HEK293 (cell line): ENCODE results near the gene PPP2CA.
A peak's percentile ranks its signal among the peaks of the same experiment; 100 is the strongest.

Experiments used
- CTCF ChIA-PET: fragments of 350-600 bp; formaldehyde crosslinking; extraction: SDS; loops from one replicate; lab custom pipeline; 2021; ENCODE audit warnings: antibody characterized with exemption; lab: Yijun Ruan, JAX
- POLR2A ChIA-PET: fragments of 300-600 bp; formaldehyde crosslinking; extraction: SDS; loops from one replicate; lab custom pipeline; 2020; ENCODE audit warnings: antibody characterized with exemption, inconsistent platforms; lab: Yijun Ruan, JAX
- H3K27ac ChIP-seq: fragments of 200-500 bp; sonication (Bioruptor generic); 2 replicates; pipeline ENCODE4 v1.5.1; 2014; ENCODE audit warnings: low read depth, low read length, control low read depth, inconsistent platforms; ENCODE audit errors: extremely low read depth
- H3K36me3 ChIP-seq, 2 experiments: fragments of 200-500 bp in 1 of 2; sonication (Bioruptor generic) in 1 of 2; 1 replicate in 1 of 2; 2 replicates in 1 of 2; pipeline ENCODE4 v1.5.1; 2014 to 2017; ENCODE audit warnings: inconsistent platforms in 2 of 2, low read length in 2 of 2; ENCODE audit not compliant: control insufficient read depth in 2 of 2, insufficient read depth in 1 of 2
- H3K4me1 ChIP-seq: fragments of 200-500 bp; sonication (Bioruptor generic); 2 replicates; pipeline ENCODE4 v1.5.1; 2014; ENCODE audit warnings: mild to moderate bottlenecking, low read length, inconsistent platforms; ENCODE audit not compliant: control insufficient read depth, insufficient read depth
- H3K4me3 ChIP-seq: 2 replicates; pipeline ENCODE4 v1.5.1; 2011; ENCODE audit warnings: low read depth, mild to moderate bottlenecking, control low read depth, low read length, moderate library complexity
- H3K9me3 ChIP-seq: fragments of 200-500 bp; sonication (Bioruptor generic); 2 replicates; pipeline ENCODE4 v1.5.1; 2014; ENCODE audit warnings: low read depth, low read length, inconsistent platforms; ENCODE audit not compliant: control insufficient read depth, insufficient read depth
- GLI2 ChIP-seq: fragments of 450-650 bp; formaldehyde crosslinking; IDR thresholded peaks from 2 replicates; pipeline ENCODE4; 2017; ENCODE audit warnings: missing biosample characterization, missing genetic modification characterization, low read depth, borderline replicate concordance
- KLF9 ChIP-seq: fragments of 450-650 bp; formaldehyde crosslinking; IDR thresholded peaks from 2 replicates; pipeline ENCODE4 v1.5.1; 2016; ENCODE audit warnings: missing biosample characterization, missing genetic modification characterization, low read depth
- MEIS1 ChIP-seq: sonication (generic); formaldehyde crosslinking; IDR thresholded peaks from 2 replicates; pipeline ENCODE4 v1.8.1; 2022; ENCODE audit warnings: missing genetic modification reagents, mild to moderate bottlenecking, borderline replicate concordance
- OSR2 ChIP-seq: fragments of 450-650 bp; formaldehyde crosslinking; IDR thresholded peaks from 2 replicates; pipeline ENCODE4 v1.5.1; 2016; ENCODE audit warnings: missing biosample characterization, missing genetic modification characterization
- SETDB1 ChIP-seq: IDR thresholded peaks from one replicate; pipeline ENCODE4 v1.6.1; 2017; ENCODE audit warnings: mild to moderate bottlenecking, low read length, moderate library complexity, mixed read lengths; ENCODE audit not compliant: insufficient read length
- ZBTB17 ChIP-seq: fragments of 450-650 bp; formaldehyde crosslinking; IDR thresholded peaks from 2 replicates; pipeline ENCODE4 v1.5.1; 2016; ENCODE audit warnings: missing biosample characterization, missing genetic modification characterization
- ZFHX2 ChIP-seq: fragments of 450-650 bp; formaldehyde crosslinking; conservative IDR thresholded peaks from 2 replicates; pipeline ENCODE4 v1.5.1; 2016; ENCODE audit warnings: missing biosample characterization, missing genetic modification characterization
- ZNF169 ChIP-seq: fragments of 450-650 bp; formaldehyde crosslinking; IDR thresholded peaks from 2 replicates; pipeline ENCODE4 v1.5.1; 2016; ENCODE audit warnings: missing biosample characterization, missing genetic modification characterization
- ZNF214 ChIP-seq: fragments of 450-650 bp; formaldehyde crosslinking; IDR thresholded peaks from 2 replicates; pipeline ENCODE4 v1.5.1; 2017; ENCODE audit warnings: missing biosample characterization, mild to moderate bottlenecking, missing genetic modification characterization, borderline replicate concordance
- ZNF274 ChIP-seq, 2 experiments: fragments of 200-500 bp in 1 of 2; fragments of 450-650 bp in 1 of 2; sonication (Bioruptor generic) in 1 of 2; formaldehyde crosslinking in 1 of 2; IDR thresholded peaks; 2 replicates each; pipeline versions ENCODE4 v1.5.1 to v1.6.1; 2014 to 2016; ENCODE audit warnings: borderline replicate concordance in 1 of 2, inconsistent platforms in 1 of 2, low read length in 1 of 2, missing biosample characterization in 1 of 2, missing genetic modification characterization in 1 of 2
- ZNF292 ChIP-seq: fragments of 450-650 bp; formaldehyde crosslinking; IDR thresholded peaks from 2 replicates; pipeline ENCODE4 v1.5.1; 2016; ENCODE audit warnings: low read depth, missing biosample characterization, missing genetic modification characterization, borderline replicate concordance
- ZNF366 ChIP-seq: fragments of 450-650 bp; formaldehyde crosslinking; conservative IDR thresholded peaks from 2 replicates; pipeline ENCODE4 v1.5.1; 2016; ENCODE audit warnings: missing biosample characterization, missing genetic modification characterization
- ZNF416 ChIP-seq: fragments of 450-650 bp; formaldehyde crosslinking; IDR thresholded peaks from 2 replicates; pipeline ENCODE4 v1.5.1; 2016; ENCODE audit warnings: missing biosample characterization, missing genetic modification characterization
- ZNF48 ChIP-seq: fragments of 450-650 bp; formaldehyde crosslinking; IDR thresholded peaks from 2 replicates; pipeline ENCODE4 v1.5.1; 2016; ENCODE audit warnings: missing biosample characterization, missing genetic modification characterization
- ZNF544 ChIP-seq: fragments of 450-650 bp; formaldehyde crosslinking; IDR thresholded peaks from 2 replicates; pipeline ENCODE4 v1.5.0; 2017; ENCODE audit warnings: missing biosample characterization, missing genetic modification characterization
- ZNF600 ChIP-seq: fragments of 450-650 bp; formaldehyde crosslinking; IDR thresholded peaks from 2 replicates; pipeline ENCODE4 v1.5.1; 2016; ENCODE audit warnings: missing biosample characterization, missing genetic modification characterization
- ZNF624 ChIP-seq: fragments of 450-650 bp; formaldehyde crosslinking; IDR thresholded peaks from 2 replicates; pipeline ENCODE4 v1.5.1; 2017; ENCODE audit warnings: missing biosample characterization, missing genetic modification characterization
- ZNF658 ChIP-seq: fragments of 450-650 bp; formaldehyde crosslinking; IDR thresholded peaks from 2 replicates; pipeline ENCODE4; 2016; ENCODE audit warnings: missing biosample characterization, missing genetic modification characterization
- ZSCAN30 ChIP-seq: fragments of 450-650 bp; IDR thresholded peaks from 2 replicates; pipeline ENCODE4 v1.5.1; 2018; ENCODE audit warnings: missing biosample characterization, mild to moderate bottlenecking, missing genetic modification characterization, moderate library complexity
- TF ChIP-seq, protein P1 (sequence below): sonication (generic); formaldehyde crosslinking; IDR thresholded peaks from 2 replicates; pipeline ENCODE4 v1.8.1; 2022; ENCODE audit warnings: mild to moderate bottlenecking, moderate library complexity, missing genetic modification reagents
- TF ChIP-seq, protein P2 (sequence below): fragments of 450-650 bp; formaldehyde crosslinking; IDR thresholded peaks from 2 replicates; pipeline ENCODE4 v1.5.1; 2016; ENCODE audit warnings: missing biosample characterization, missing genetic modification characterization
- TF ChIP-seq, protein P3 (sequence below): fragments of 450-650 bp; formaldehyde crosslinking; IDR thresholded peaks from 2 replicates; pipeline ENCODE4 v1.5.1; 2016; ENCODE audit warnings: missing biosample characterization, missing genetic modification characterization
- TF ChIP-seq, protein P4 (sequence below): fragments of 450-650 bp; formaldehyde crosslinking; IDR thresholded peaks from 2 replicates; pipeline ENCODE4 v1.5.1; 2016; ENCODE audit warnings: missing biosample characterization, missing genetic modification characterization
- TF ChIP-seq, protein P5 (sequence below): IDR thresholded peaks from 2 replicates; pipeline ENCODE4 v1.6.1; 2011; ENCODE audit warnings: mild to moderate bottlenecking, low read depth, low read length, borderline replicate concordance
- TF ChIP-seq, protein P6 (sequence below): fragments of 450-650 bp; formaldehyde crosslinking; IDR thresholded peaks from 2 replicates; pipeline ENCODE4 v1.5.1; 2016; ENCODE audit warnings: missing biosample characterization, missing genetic modification characterization

The PPP2CA gene

DNA sequence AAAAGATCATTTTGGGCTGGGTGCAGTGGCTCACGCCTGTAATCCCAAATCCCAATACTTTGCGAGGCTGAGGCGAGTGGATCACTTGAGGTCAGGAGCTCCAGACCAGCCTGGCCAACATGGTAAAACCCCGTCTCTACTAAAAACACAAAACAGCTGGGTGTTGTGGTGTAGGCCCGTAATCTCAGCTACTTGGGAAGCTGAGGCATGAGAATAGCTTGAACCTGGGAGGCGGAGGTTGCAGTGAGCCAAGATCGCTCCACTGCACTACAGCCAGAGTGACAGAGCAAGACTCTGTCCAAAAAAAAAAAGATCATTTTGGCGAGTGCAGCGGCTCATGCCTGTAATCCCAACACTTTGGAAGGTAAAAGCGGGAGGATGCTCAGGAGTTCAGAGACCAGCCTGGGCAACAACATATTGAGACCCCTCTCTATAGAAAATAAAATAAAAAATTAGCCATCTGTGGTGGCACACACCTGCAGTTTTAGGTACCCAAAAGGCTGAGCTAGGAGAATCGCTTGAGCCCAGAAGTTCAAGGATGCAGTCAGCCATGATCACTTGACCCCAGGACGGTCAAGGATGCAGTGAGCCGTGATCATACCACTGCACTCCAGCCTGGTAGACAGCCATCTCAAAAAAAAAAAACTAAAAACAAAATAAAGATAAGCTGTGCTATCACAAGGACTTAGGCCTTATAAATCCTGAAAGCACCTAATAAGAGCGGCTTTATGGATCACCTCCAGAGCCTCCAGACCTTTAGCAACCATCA lies 16.2 kb downstream of the PPP2CA start (continued):
- TF ChIP-seq GLI2 (tag by site-specific recombination) (no peak), ZSCAN30 (tag by site-specific recombination) (no peak), ZNF544 (tag by site-specific recombination) (no peak), ZFHX2 (tag by site-specific recombination) (no peak), ZNF366 (tag by site-specific recombination) (no peak), ZBTB17 (peak; percentile 55), ZNF416 (tag by site-specific recombination) (no peak), KLF9 (no peak), ZNF600 (tag by site-specific recombination) (0 out of 2 replicates have a peak, but pooled peaks have one; percentile 38), SETDB1 (no peak), MEIS1 (no peak), ZNF48 (no peak), OSR2 (peak; percentile 32; the same call in 1 of the 2 replicates), ZNF624 (no peak), ZNF658 (tag by site-specific recombination) (no peak)
- TF ChIP-seq, protein P1, sequence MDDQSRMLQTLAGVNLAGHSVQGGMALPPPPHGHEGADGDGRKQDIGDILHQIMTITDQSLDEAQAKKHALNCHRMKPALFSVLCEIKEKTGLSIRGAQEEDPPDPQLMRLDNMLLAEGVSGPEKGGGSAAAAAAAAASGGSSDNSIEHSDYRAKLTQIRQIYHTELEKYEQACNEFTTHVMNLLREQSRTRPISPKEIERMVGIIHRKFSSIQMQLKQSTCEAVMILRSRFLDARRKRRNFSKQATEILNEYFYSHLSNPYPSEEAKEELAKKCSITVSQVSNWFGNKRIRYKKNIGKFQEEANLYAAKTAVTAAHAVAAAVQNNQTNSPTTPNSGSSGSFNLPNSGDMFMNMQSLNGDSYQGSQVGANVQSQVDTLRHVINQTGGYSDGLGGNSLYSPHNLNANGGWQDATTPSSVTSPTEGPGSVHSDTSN (CRISPR knock-in tag): no peak
- TF ChIP-seq, protein P2, sequence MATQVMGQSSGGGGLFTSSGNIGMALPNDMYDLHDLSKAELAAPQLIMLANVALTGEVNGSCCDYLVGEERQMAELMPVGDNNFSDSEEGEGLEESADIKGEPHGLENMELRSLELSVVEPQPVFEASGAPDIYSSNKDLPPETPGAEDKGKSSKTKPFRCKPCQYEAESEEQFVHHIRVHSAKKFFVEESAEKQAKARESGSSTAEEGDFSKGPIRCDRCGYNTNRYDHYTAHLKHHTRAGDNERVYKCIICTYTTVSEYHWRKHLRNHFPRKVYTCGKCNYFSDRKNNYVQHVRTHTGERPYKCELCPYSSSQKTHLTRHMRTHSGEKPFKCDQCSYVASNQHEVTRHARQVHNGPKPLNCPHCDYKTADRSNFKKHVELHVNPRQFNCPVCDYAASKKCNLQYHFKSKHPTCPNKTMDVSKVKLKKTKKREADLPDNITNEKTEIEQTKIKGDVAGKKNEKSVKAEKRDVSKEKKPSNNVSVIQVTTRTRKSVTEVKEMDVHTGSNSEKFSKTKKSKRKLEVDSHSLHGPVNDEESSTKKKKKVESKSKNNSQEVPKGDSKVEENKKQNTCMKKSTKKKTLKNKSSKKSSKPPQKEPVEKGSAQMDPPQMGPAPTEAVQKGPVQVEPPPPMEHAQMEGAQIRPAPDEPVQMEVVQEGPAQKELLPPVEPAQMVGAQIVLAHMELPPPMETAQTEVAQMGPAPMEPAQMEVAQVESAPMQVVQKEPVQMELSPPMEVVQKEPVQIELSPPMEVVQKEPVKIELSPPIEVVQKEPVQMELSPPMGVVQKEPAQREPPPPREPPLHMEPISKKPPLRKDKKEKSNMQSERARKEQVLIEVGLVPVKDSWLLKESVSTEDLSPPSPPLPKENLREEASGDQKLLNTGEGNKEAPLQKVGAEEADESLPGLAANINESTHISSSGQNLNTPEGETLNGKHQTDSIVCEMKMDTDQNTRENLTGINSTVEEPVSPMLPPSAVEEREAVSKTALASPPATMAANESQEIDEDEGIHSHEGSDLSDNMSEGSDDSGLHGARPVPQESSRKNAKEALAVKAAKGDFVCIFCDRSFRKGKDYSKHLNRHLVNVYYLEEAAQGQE (tag by site-specific recombination): 0 out of 2 replicates have a peak, but pooled peaks have one; percentile 20
- TF ChIP-seq, protein P3, sequence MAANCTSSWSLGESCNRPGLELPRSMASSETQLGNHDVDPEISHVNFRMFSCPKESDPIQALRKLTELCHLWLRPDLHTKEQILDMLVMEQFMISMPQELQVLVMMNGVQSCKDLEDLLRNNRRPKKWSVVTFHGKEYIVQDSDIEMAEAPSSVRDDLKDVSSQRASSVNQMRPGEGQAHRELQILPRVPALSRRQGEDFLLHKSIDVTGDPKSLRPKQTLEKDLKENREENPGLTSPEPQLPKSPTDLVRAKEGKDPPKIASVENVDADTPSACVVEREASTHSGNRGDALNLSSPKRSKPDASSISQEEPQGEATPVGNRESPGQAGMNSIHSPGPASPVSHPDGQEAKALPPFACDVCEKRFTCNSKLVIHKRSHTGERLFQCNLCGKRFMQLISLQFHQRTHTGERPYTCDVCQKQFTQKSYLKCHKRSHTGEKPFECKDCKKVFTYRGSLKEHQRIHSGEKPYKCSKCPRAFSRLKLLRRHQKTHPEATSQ (tag by site-specific recombination): no peak

DNA sequence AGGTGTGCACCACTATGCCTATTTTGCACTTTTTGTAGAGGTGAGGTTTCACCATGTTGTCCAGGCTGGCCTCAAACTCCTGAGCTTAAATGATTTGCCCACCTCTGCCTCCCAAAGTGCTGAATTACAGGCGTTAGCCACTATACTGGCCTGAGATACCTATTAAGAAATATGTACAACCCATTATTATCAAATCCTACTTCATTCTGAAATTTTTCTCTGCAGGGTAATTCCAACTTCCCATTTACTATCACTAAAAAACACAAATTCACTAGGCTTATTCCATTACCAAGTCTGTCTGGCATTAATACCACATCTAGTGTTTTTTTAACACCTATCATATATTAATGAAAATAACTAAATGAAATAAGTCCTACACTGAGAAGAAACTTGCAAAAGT lies 18.2 kb downstream of the PPP2CA start:
- Histone ChIP-seq H3K4me3 (no peak overlapping the region), H3K9me3 (no peaks in the 10 kb centered on the region), H3K36me3 (peaks cover 22 to 39% of the 10 kb centered on the region in 2 experiments), H3K27ac (no peak overlapping the region), H3K4me1 (peaks cover 27% of the 10 kb centered on the region)
- TF ChIP-seq ZNF214 (no peak), ZNF169 (tag by site-specific recombination) (no peak), ZNF274 (IDR thresholded peaks at IDR 0.05; ENCODE audit: low read length) (no peak), ZNF274 (tag by site-specific recombination; IDR thresholded peaks at IDR 0.05; ENCODE audit: borderline replicate concordance) (no peak), ZNF292 (tag by site-specific recombination) (no peak)
- TF ChIP-seq, protein P4, sequence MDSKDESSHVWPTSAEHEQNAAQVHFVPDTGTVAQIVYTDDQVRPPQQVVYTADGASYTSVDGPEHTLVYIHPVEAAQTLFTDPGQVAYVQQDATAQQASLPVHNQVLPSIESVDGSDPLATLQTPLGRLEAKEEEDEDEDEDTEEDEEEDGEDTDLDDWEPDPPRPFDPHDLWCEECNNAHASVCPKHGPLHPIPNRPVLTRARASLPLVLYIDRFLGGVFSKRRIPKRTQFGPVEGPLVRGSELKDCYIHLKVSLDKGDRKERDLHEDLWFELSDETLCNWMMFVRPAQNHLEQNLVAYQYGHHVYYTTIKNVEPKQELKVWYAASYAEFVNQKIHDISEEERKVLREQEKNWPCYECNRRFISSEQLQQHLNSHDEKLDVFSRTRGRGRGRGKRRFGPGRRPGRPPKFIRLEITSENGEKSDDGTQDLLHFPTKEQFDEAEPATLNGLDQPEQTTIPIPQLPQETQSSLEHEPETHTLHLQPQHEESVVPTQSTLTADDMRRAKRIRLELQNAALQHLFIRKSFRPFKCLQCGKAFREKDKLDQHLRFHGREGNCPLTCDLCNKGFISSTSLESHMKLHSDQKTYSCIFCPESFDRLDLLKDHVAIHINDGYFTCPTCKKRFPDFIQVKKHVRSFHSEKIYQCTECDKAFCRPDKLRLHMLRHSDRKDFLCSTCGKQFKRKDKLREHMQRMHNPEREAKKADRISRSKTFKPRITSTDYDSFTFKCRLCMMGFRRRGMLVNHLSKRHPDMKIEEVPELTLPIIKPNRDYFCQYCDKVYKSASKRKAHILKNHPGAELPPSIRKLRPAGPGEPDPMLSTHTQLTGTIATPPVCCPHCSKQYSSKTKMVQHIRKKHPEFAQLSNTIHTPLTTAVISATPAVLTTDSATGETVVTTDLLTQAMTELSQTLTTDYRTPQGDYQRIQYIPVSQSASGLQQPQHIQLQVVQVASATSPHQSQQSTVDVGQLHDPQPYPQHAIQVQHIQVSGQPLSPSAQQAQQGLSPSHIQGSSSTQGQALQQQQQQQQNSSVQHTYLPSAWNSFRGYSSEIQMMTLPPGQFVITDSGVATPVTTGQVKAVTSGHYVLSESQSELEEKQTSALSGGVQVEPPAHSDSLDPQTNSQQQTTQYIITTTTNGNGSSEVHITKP (tag by site-specific recombination): no peak
- TF ChIP-seq, protein P5, sequence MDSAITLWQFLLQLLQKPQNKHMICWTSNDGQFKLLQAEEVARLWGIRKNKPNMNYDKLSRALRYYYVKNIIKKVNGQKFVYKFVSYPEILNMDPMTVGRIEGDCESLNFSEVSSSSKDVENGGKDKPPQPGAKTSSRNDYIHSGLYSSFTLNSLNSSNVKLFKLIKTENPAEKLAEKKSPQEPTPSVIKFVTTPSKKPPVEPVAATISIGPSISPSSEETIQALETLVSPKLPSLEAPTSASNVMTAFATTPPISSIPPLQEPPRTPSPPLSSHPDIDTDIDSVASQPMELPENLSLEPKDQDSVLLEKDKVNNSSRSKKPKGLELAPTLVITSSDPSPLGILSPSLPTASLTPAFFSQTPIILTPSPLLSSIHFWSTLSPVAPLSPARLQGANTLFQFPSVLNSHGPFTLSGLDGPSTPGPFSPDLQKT: no peak
- TF ChIP-seq, protein P6, sequence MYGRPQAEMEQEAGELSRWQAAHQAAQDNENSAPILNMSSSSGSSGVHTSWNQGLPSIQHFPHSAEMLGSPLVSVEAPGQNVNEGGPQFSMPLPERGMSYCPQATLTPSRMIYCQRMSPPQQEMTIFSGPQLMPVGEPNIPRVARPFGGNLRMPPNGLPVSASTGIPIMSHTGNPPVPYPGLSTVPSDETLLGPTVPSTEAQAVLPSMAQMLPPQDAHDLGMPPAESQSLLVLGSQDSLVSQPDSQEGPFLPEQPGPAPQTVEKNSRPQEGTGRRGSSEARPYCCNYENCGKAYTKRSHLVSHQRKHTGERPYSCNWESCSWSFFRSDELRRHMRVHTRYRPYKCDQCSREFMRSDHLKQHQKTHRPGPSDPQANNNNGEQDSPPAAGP (tag by site-specific recombination): no peak
- CTCF ChIA-PET: interaction anchor here (0.6 to 1.2 kb wide), 2 partner anchors 84 to 106 kb away, joined by 3 to 5 read pairs; no protein-coding TSS in a partner anchor
- POLR2A ChIA-PET: no interaction called here
